Lung (tissue), 12 donors: ENCODE data around the gene RALGPS1. TPM values are rescaled to one million over a fixed set of nuclear protein-coding genes. Genes with fewer than 3 reads are reported as not detected.

ENCODE experiments used
- ATAC-seq: fragments of 200-7000 bp; cut with Tn5 transposase; one replicate; pipeline ENCODE4 v1.9.1; 2020; ENCODE audit warnings: moderate number of reproducible peaks; ENCODE audit not compliant: insufficient read depth, low FRiP score
- DNase-seq, 3 donors: peaks; one replicate each; pipeline ENCODE4 v3.0.0-alpha.2; 2013 to 2017
- H3K27ac ChIP-seq, 2 donors: one replicate each; pipeline ENCODE4 v1.5.1; 2013; ENCODE audit warnings: mild to moderate bottlenecking in 2 of 2, moderate library complexity in 2 of 2, control low read depth in 1 of 2, inconsistent platforms in 1 of 2, low read depth in 1 of 2, low read length in 1 of 2
- H3K27me3 ChIP-seq, 3 donors: one replicate each; pipeline ENCODE4 v1.5.1; 2013; ENCODE audit warnings: low read length in 2 of 3; ENCODE audit not compliant: control insufficient read depth in 3 of 3, insufficient read depth in 3 of 3
- H3K36me3 ChIP-seq, 4 donors: one replicate each; pipeline ENCODE4 v1.5.1; 2013; ENCODE audit warnings: low read length in 4 of 4, mild to moderate bottlenecking in 1 of 4, moderate library complexity in 1 of 4; ENCODE audit not compliant: control insufficient read depth in 4 of 4, insufficient read depth in 4 of 4
- H3K4me1 ChIP-seq, 5 donors: one replicate each; pipeline ENCODE4 v1.5.1; 2013; ENCODE audit warnings: low read length in 5 of 5, mild to moderate bottlenecking in 2 of 5, moderate library complexity in 1 of 5; ENCODE audit not compliant: control insufficient read depth in 5 of 5, insufficient read depth in 5 of 5
- H3K4me3 ChIP-seq: one replicate; pipeline ENCODE4 v1.5.1; 2013; ENCODE audit warnings: mild to moderate bottlenecking, control low read depth, moderate library complexity
- H3K9ac ChIP-seq, 2 donors: one replicate each; pipeline ENCODE4 v1.5.1; 2013; ENCODE audit warnings: low read length in 2 of 2, control low read depth in 1 of 2; ENCODE audit not compliant: insufficient read depth in 1 of 2
- H3K9me3 ChIP-seq, 4 donors: one replicate each; pipeline ENCODE4 v1.5.1; 2013; ENCODE audit warnings: low read length in 3 of 4, mild to moderate bottlenecking in 1 of 4, moderate library complexity in 1 of 4; ENCODE audit not compliant: control insufficient read depth in 4 of 4, insufficient read depth in 3 of 4
- CTCF ChIP-seq: IDR thresholded peaks from 2 replicates; pipeline ENCODE4 v1.5.1; 2012; ENCODE audit warnings: mild to moderate bottlenecking; ENCODE audit errors: control extremely low read depth, extremely low read depth
- WGBS, 2 donors: extraction: QIAGEN DNeasy Blood & Tissue Kit; methylation state at CpG; one replicate each; pipeline ENCODE4 v1.1.7; 2013; 5-methylcytosine and 5-hydroxymethylcytosine counted together
- polyA plus RNA-seq, 2 donors: library from polyadenylated mRNA; stranded (reverse); fragments of 200-250 nt; gene quantifications; one replicate each; pipeline ENCODE4 v1.2.1, GENCODE V29; 2013
- total RNA-seq, 2 donors: library from RNA; depleted of rRNA in 1 of 2; stranded (reverse); fragments of >200 nt in 1 of 2; gene quantifications; one replicate each; pipeline ENCODE4 v1.2.1, GENCODE V29; 2014 to 2021
- donor health status: control.
- donor health status: control.
- donor health status: Bipolar disorder and iron deficiency.
- donor health status: healthy.
- donor health status: DM: yes; HTN: yes; CAD: no.

The RALGPS1 gene
- total and polyA plus RNA-seq, 4 donors = 3.5 to 30.3 (median 11.9) TPM

- no peaks in the 10 kb centered on the region for H3K27me3 ChIP-seq
- H3K4me1 ChIP-seq = peaks cover 0 to 29% (median 10%) of the 10 kb centered on the region in 5 donors
- no peak within 1 kb of the TSS for H3K4me3 ChIP-seq
- H3K9ac ChIP-seq = peak within 1 kb of the TSS in 1 of 2 donors; percentile 57
- peak; percentile 20 to 58 (median 47) for DNase-seq
- 68 to 77% methylated on average over 8 of the region's 8 CpGs for WGBS, 2 donors
- TF ChIP-seq CTCF = no peak
- H3K9me3 ChIP-seq = no peaks in the 10 kb centered on the region
- no peak for ATAC-seq
- peak within 1 kb of the TSS in 1 of 2 donors; percentile 69 for H3K27ac ChIP-seq
- H3K36me3 ChIP-seq = peaks cover 0 to 2% (median 0%) of the 10 kb centered on the region in 4 donors
Observed at GRCh38 chr9:127264462-127265219, 350.1 kb downstream of the RALGPS1 start, which contains the start of gene GARNL3. TSS of gene GARNL3 (plus strand) at chr9:127264774. CDS start at chr9:127264878, 104 bp downstream.

DNA sequence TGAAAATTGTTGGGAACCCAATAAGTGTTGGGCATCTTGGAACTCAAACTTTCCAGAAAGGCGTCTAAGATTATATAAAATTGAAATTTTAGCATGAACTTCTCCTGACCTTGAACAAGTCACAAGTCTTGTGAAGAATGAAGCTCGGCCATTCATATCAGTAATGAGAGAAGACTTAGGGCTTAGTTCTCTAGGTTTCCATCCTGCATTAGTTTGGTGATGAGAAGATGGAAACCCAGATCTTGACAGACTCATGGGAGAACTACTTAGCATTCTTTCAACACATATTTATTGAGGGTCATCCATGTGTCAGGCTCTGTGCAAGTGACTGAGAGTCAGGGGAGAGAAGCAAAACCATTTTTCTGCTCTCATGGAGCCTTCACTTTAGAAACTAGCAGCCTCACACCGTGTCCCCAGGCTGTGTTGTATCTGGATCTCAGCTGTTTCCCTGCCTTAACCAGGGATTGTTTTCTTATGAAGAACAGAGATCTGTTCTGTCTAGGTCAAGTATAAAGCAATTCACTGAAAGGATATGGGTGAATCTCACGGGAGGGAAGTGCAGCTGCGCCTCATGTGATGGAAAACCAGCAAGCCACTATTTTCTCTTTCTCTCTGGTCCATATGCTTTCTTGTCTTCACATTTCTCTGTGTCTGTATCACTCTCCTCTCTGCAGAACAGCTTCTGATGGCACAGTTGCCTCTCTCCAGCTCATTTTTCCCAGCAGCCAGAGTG lies 353.4 kb downstream of the RALGPS1 start:
- Histone ChIP-seq H3K9me3 (no peaks in the 10 kb centered on the region), H3K36me3 (peaks cover 0 to 2% (median 0%) of the 10 kb centered on the region in 4 donors), H3K27ac (peak overlapping the region in 1 of 2 donors; percentile 60), H3K9ac (no peak overlapping the region), H3K4me1 (peaks cover 0 to 29% (median 10%) of the 10 kb centered on the region in 5 donors), H3K4me3 (no peak overlapping the region), H3K27me3 (no peaks in the 10 kb centered on the region)
- WGBS, 2 donors = 86 to 91% methylated on average over 5 of the region's 5 CpGs
- no peak for ATAC-seq
- no peak for DNase-seq
- TF ChIP-seq CTCF = no peak

DNA sequence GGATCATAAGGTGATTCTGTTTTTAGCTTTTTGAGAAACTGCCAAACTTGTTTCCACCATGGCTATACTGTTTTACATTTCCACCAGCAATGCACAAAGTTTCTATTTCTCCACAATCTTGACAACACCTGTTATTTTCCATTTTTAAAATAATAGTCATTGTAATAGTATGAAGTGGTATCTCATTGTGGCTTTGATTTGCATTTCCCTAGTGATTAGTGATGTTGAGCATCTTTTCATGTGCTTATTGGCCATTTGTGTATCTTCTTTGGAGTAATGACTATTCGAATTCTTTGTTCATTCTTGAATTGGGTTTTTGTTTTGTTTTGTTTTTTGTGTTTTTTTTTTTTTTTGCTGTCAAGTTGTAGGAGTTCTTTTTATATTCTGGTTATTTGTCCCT lies 354.9 kb downstream of the RALGPS1 start:
- ATAC-seq = no peak
- Histone ChIP-seq H3K9ac (no peak overlapping the region), H3K36me3 (peaks cover 0 to 2% (median 0%) of the 10 kb centered on the region in 4 donors), H3K27me3 (no peaks in the 10 kb centered on the region), H3K9me3 (no peaks in the 10 kb centered on the region), H3K4me3 (no peak overlapping the region), H3K4me1 (peaks cover 0 to 15% (median 0%) of the 10 kb centered on the region in 5 donors), H3K27ac (no peak overlapping the region)
- TF ChIP-seq CTCF = no peak
- DNase-seq = no peak
- 93% methylated on average over 1 of the region's 1 CpG for WGBS, 2 donors

Other genes with a start within 250 kb of the RALGPS1 start
- gene ZBTB43, start 109.7 kb upstream of the RALGPS1 start, total RNA-seq = 10 to 100 TPM; 23.3 to 64.3 TPM
- 1 to 10 TPM; 4.6 to 5.8 TPM for gene ZBTB43, start 109.7 kb upstream of the RALGPS1 start, polyA plus RNA-seq
- gene ZBTB34, start 54.1 kb upstream of the RALGPS1 start, total RNA-seq = 10 to 100 TPM; 10.3 to 35.6 TPM
- gene ZBTB34, start 54.1 kb upstream of the RALGPS1 start, polyA plus RNA-seq = 1 to 10 TPM; 3.2 to 5.1 TPM
- 10 to 100 TPM in 1 of 2 donors, 1 to 10 TPM in 1; 9.5 to 18.8 TPM for gene ANGPTL2, start 207.9 kb downstream of the RALGPS1 start, total RNA-seq
- gene ANGPTL2, start 207.9 kb downstream of the RALGPS1 start, polyA plus RNA-seq = 10 to 100 TPM in 1 of 2 donors, 1 to 10 TPM in 1; 7.5 to 12.6 TPM